ENCODE results near the gene ANKDD1B.

DNA sequence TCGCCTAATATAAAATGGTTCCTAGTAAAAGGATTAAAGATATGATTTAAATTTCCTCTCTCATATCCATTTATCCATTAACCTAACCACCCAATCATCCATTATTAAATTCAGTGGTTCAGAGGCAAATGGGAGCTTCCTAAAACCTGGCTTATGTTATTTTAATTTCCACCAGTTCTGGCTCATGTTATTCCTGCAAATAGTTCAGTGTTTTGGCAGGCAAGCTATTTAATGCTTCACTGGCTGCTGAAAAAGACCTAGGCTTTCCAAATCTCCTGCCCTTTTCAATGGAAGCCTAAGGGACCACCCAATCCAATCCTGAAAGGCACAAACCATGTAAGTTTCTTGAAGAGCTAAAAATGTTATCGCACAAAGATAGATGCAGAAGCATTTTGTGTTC, 53.7 kb downstream of the ANKDD1B start:
- TF ChIP-seq CTCF (IDR thresholded peaks at IDR 0.05; ENCODE audit: insufficient read depth, low read length, poor library complexity, severe bottlenecking) (no peak), EZH2phosphoT487 (conservative IDR thresholded peaks at IDR 0.05; ENCODE audit: low read length) (no peak)

Data from SU-DHL-6 (cell line).